SK-N-SH treated with all-trans-retinoic acid at 6 μM for 48 hours (cell line): ENCODE measurements around the gene PLXNA4.

Source experiments
- ATAC-seq: fragments of 200-7000 bp; cut with Tn5 transposase; 3 replicates; pipeline ENCODE4 v1.9.1; 2020; ENCODE audit warnings: mild to moderate bottlenecking, moderate library complexity
- ARNTL ChIP-seq: fragments of 450-650 bp; formaldehyde crosslinking; IDR thresholded peaks from 2 replicates; pipeline ENCODE4 v1.5.0; 2020; ENCODE audit warnings: low read depth, mild to moderate bottlenecking, moderate library complexity, borderline replicate concordance
- BACH2 ChIP-seq: fragments of 250-450 bp; sonication (Bioruptor Pico); IDR thresholded peaks from 2 replicates; pipeline ENCODE4 v1.9.0; 2021; ENCODE audit warnings: mild to moderate bottlenecking, borderline replicate concordance
- CSDC2 ChIP-seq: fragments of 250-450 bp; sonication (Bioruptor Pico); IDR thresholded peaks from 2 replicates; pipeline ENCODE4 v1.5.0; 2020; ENCODE audit warnings: mild to moderate bottlenecking, moderate library complexity
- ESRRG ChIP-seq: fragments of 250-450 bp; sonication (Bioruptor Pico); IDR thresholded peaks from 2 replicates; pipeline ENCODE4 v1.6.1; 2021; ENCODE audit warnings: mild to moderate bottlenecking
- ISL1 ChIP-seq: fragments of 250-450 bp; sonication (Bioruptor Pico); IDR thresholded peaks from 2 replicates; pipeline ENCODE4 v2.1.2; 2022; ENCODE audit warnings: mild to moderate bottlenecking, moderate library complexity
- PPARA ChIP-seq: fragments of 250-450 bp; sonication (Bioruptor Pico); IDR thresholded peaks from 2 replicates; pipeline ENCODE4 v1.5.0; 2020; ENCODE audit warnings: mild to moderate bottlenecking, borderline replicate concordance
- RARB ChIP-seq: fragments of 250-450 bp; sonication (Bioruptor Pico); IDR thresholded peaks from 2 replicates; pipeline ENCODE4 v1.8.0; 2021; ENCODE audit warnings: mild to moderate bottlenecking, moderate library complexity
- SNAI2 ChIP-seq: fragments of 250-450 bp; sonication (Bioruptor Pico); IDR thresholded peaks from 2 replicates; pipeline ENCODE4 v1.5.0; 2020; ENCODE audit warnings: mild to moderate bottlenecking, moderate library complexity
- TCF4 ChIP-seq: fragments of 250-450 bp; sonication (Bioruptor Pico); IDR thresholded peaks from 2 replicates; pipeline ENCODE4 v1.8.0; 2021; ENCODE audit warnings: mild to moderate bottlenecking, moderate library complexity, borderline replicate concordance
- TOX ChIP-seq: fragments of 250-450 bp; sonication (Bioruptor Pico); IDR thresholded peaks from 2 replicates; pipeline ENCODE4 v1.8.0; 2021; ENCODE audit warnings: mild to moderate bottlenecking, moderate library complexity, borderline replicate concordance
- ZC3H10 ChIP-seq: fragments of 250-450 bp; sonication (Bioruptor Pico); IDR thresholded peaks from 2 replicates; pipeline ENCODE4 v1.5.1; 2021; ENCODE audit warnings: mild to moderate bottlenecking, moderate library complexity
- ZFP30 ChIP-seq: fragments of 450-650 bp; formaldehyde crosslinking; IDR thresholded peaks from 2 replicates; pipeline ENCODE4 v1.5.0; 2022; ENCODE audit warnings: mild to moderate bottlenecking, moderate library complexity
- ZNF565 ChIP-seq: fragments of 450-650 bp; formaldehyde crosslinking; conservative IDR thresholded peaks from 2 replicates; pipeline ENCODE4 v1.5.0; 2020; ENCODE audit warnings: low read depth, mild to moderate bottlenecking, moderate library complexity
- ZNF70 ChIP-seq: fragments of 450-650 bp; formaldehyde crosslinking; IDR thresholded peaks from 2 replicates; pipeline ENCODE4 v1.5.0; 2020; ENCODE audit warnings: mild to moderate bottlenecking, moderate library complexity
- ZNF8 ChIP-seq: fragments of 450-650 bp; formaldehyde crosslinking; IDR thresholded peaks from 2 replicates; pipeline ENCODE4 v1.5.0; 2020; ENCODE audit warnings: mild to moderate bottlenecking, moderate library complexity
- TF ChIP-seq, protein P1 (sequence below): fragments of 250-450 bp; sonication (Bioruptor Pico); IDR thresholded peaks from 2 replicates; pipeline ENCODE4 v1.5.1; 2021; ENCODE audit warnings: mild to moderate bottlenecking, moderate library complexity
- TF ChIP-seq, protein P2 (sequence below): fragments of 250-450 bp; sonication (Bioruptor Pico); IDR thresholded peaks from 2 replicates; pipeline ENCODE4 v1.8.0; 2021; ENCODE audit warnings: low read depth, mild to moderate bottlenecking, moderate library complexity, borderline replicate concordance
- TF ChIP-seq, protein P3 (sequence below): fragments of 250-450 bp; sonication (Bioruptor Pico); IDR thresholded peaks from 2 replicates; pipeline ENCODE4 v1.8.0; 2020; ENCODE audit warnings: mild to moderate bottlenecking, moderate library complexity, borderline replicate concordance
- TF ChIP-seq, protein P4 (sequence below): fragments of 250-450 bp; sonication (Bioruptor Pico); IDR thresholded peaks from 2 replicates; pipeline ENCODE4 v1.5.1; 2020; ENCODE audit warnings: low read depth, mild to moderate bottlenecking, moderate library complexity

Gene PLXNA4

DNA sequence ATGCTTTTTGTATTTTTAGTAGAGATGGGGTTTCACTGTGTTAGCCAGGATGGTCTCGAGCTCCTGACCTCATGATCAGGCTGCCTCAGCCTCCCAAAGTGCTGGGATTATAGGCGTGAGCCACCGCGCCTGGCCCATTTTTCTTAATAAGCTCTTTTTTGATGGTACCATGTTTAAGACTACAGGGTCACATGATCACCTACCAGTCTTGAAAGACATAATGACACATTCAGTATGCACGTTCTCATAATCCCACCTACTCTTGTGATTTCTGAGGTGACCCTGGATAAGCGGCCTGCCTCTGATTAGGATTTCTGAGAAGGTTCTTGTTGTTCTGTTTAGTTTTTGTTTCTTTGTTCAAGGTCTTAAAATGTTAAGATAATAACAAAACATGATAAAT lies 43.7 kb upstream of the PLXNA4 start:
- TF ChIP-seq BACH2, result no peak
- TF ChIP-seq PPARA (CRISPR knock-in tag), result no peak
- TF ChIP-seq ZNF565 (CRISPR knock-in tag), result no peak
- no peak for TF ChIP-seq ZC3H10 (CRISPR knock-in tag)
- TF ChIP-seq RARB (CRISPR knock-in tag), result no peak
- no peak for TF ChIP-seq ISL1 (CRISPR knock-in tag)
- TF ChIP-seq, protein P1, sequence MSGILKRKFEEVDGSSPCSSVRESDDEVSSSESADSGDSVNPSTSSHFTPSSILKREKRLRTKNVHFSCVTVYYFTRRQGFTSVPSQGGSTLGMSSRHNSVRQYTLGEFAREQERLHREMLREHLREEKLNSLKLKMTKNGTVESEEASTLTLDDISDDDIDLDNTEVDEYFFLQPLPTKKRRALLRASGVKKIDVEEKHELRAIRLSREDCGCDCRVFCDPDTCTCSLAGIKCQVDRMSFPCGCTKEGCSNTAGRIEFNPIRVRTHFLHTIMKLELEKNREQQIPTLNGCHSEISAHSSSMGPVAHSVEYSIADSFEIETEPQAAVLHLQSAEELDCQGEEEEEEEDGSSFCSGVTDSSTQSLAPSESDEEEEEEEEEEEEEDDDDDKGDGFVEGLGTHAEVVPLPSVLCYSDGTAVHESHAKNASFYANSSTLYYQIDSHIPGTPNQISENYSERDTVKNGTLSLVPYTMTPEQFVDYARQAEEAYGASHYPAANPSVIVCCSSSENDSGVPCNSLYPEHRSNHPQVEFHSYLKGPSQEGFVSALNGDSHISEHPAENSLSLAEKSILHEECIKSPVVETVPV, result no peak
- no peak for TF ChIP-seq ARNTL
- TF ChIP-seq, protein P2, sequence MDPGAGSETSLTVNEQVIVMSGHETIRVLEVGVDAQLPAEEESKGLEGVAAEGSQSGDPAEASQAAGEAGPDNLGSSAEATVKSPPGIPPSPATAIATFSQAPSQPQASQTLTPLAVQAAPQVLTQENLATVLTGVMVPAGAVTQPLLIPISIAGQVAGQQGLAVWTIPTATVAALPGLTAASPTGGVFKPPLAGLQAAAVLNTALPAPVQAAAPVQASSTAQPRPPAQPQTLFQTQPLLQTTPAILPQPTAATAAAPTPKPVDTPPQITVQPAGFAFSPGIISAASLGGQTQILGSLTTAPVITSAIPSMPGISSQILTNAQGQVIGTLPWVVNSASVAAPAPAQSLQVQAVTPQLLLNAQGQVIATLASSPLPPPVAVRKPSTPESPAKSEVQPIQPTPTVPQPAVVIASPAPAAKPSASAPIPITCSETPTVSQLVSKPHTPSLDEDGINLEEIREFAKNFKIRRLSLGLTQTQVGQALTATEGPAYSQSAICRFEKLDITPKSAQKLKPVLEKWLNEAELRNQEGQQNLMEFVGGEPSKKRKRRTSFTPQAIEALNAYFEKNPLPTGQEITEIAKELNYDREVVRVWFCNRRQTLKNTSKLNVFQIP (CRISPR knock-in tag), result no peak
- no peak for TF ChIP-seq ZNF8 (CRISPR knock-in tag)
- TF ChIP-seq SNAI2, result no peak
- TF ChIP-seq, protein P3, sequence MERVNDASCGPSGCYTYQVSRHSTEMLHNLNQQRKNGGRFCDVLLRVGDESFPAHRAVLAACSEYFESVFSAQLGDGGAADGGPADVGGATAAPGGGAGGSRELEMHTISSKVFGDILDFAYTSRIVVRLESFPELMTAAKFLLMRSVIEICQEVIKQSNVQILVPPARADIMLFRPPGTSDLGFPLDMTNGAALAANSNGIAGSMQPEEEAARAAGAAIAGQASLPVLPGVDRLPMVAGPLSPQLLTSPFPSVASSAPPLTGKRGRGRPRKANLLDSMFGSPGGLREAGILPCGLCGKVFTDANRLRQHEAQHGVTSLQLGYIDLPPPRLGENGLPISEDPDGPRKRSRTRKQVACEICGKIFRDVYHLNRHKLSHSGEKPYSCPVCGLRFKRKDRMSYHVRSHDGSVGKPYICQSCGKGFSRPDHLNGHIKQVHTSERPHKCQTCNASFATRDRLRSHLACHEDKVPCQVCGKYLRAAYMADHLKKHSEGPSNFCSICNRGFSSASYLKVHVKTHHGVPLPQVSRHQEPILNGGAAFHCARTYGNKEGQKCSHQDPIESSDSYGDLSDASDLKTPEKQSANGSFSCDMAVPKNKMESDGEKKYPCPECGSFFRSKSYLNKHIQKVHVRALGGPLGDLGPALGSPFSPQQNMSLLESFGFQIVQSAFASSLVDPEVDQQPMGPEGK (CRISPR knock-in tag), result no peak
- no peak for TF ChIP-seq ZNF70 (CRISPR knock-in tag)
- TF ChIP-seq, protein P4, sequence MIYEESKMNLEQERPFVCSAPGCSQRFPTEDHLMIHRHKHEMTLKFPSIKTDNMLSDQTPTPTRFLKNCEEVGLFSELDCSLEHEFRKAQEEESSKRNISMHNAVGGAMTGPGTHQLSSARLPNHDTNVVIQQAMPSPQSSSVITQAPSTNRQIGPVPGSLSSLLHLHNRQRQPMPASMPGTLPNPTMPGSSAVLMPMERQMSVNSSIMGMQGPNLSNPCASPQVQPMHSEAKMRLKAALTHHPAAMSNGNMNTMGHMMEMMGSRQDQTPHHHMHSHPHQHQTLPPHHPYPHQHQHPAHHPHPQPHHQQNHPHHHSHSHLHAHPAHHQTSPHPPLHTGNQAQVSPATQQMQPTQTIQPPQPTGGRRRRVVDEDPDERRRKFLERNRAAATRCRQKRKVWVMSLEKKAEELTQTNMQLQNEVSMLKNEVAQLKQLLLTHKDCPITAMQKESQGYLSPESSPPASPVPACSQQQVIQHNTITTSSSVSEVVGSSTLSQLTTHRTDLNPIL (CRISPR knock-in tag), result no peak
- no peak for ATAC-seq

DNA sequence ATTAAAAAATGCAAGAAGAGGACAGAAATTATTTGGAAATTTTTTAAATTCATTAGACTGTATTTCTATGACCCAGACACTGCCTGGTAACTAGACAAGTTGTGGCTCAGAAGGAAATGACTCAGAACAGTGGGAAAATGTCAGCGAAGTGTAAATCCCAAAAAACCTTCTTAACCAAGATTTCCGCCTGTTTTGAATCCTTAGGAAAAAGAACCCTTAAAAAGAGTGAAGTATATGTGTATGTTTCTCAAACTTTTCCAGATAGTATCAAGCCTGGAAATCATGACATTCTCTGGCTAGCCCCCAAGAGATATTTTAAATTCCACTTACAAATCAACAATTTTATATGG lies 42.7 kb upstream of the PLXNA4 start:
- peak; percentile 73 for ATAC-seq
- TF ChIP-seq TOX, result no peak
- TF ChIP-seq, protein P2 (CRISPR knock-in tag), result no peak
- no peak for TF ChIP-seq ZFP30 (CRISPR knock-in tag)
- TF ChIP-seq CSDC2 (CRISPR knock-in tag), result no peak
- no peak for TF ChIP-seq PPARA (CRISPR knock-in tag)
- TF ChIP-seq, protein P1, result no peak
- TF ChIP-seq TCF4 (CRISPR knock-in tag), result no peak
- TF ChIP-seq, protein P4 (CRISPR knock-in tag), result no peak
- no peak for TF ChIP-seq ZNF8 (CRISPR knock-in tag)
- no peak for TF ChIP-seq ZC3H10 (CRISPR knock-in tag)
- TF ChIP-seq SNAI2, result no peak
- no peak for TF ChIP-seq RARB (CRISPR knock-in tag)
- TF ChIP-seq ZNF70 (CRISPR knock-in tag), result no peak
- TF ChIP-seq ESRRG (CRISPR knock-in tag), result no peak
- TF ChIP-seq, all 23 proteins: peak for 0
